Epithelial cell of esophagus (primary cell): Measurements from ENCODE around the gene ATP1A1.

Source experiments
- DNase-seq: peaks from one replicate; pipeline ENCODE4 v3.0.0; 2010; ENCODE audit warnings: low read depth
- H3K4me3 ChIP-seq: 2 replicates; pipeline ENCODE4 v1.5.1; 2011; ENCODE audit warnings: mild to moderate bottlenecking, low read length, control low read depth
- CTCF ChIP-seq: IDR thresholded peaks from 2 replicates; pipeline ENCODE4 v1.5.1; 2011; ENCODE audit warnings: low read depth, mild to moderate bottlenecking, low read length, control low read depth, inconsistent platforms; ENCODE audit not compliant: insufficient read depth; ENCODE audit errors: missing control alignments

ATP1A1 gene

GRCh38 chr1:116372651-116373430 is at the start of gene ATP1A1:
Gene ATP1A1 (plus strand): TSS chr1:116373244. CDS start chr1:116373512, 268 bp downstream.
- TF ChIP-seq CTCF = no peak
- H3K4me3 ChIP-seq = peak within 1 kb of the TSS; percentile 85
- peak; percentile 95 for DNase-seq

GRCh38 chr1:116323491-116323890 is 49.6 kb upstream of the ATP1A1 start:
- no peak overlapping the region for H3K4me3 ChIP-seq

GRCh38 chr1:116324411-116324810 is 48.6 kb upstream of the ATP1A1 start:
- H3K4me3 ChIP-seq = no peak overlapping the region
- no peak for TF ChIP-seq CTCF
- DNase-seq = no peak

More at GRCh38 chr1:116323491-116323890, 49.6 kb upstream of the ATP1A1 start:
- no peak for DNase-seq
- TF ChIP-seq CTCF = no peak

GRCh38 chr1:116325104-116325503 is 47.9 kb upstream of the ATP1A1 start:
- TF ChIP-seq CTCF = no peak
- H3K4me3 ChIP-seq = no peak overlapping the region
- no peak for DNase-seq

GRCh38 chr1:116325922-116326321 is 47.1 kb upstream of the ATP1A1 start:
- no peak for TF ChIP-seq CTCF
- no peak for DNase-seq
- H3K4me3 ChIP-seq = no peak overlapping the region

GRCh38 chr1:116326486-116326885 is 46.6 kb upstream of the ATP1A1 start:
- no peak for TF ChIP-seq CTCF
- no peak overlapping the region for H3K4me3 ChIP-seq
- no peak for DNase-seq

GRCh38 chr1:116328671-116329070 is 44.4 kb upstream of the ATP1A1 start:
- H3K4me3 ChIP-seq = no peak overlapping the region
- no peak for DNase-seq
- TF ChIP-seq CTCF = no peak
